ENCODE results near the gene PPP2R1A. TPM values are rescaled to one million over a fixed set of nuclear protein-coding genes. Genes with fewer than 3 reads are reported as not detected.

Gene PPP2R1A
- total RNA-seq, 1 experiment from 2014 or later = 278 TPM

Other genes starting within 250 kb of the PPP2R1A start
- gene ZNF350, start 203.2 kb upstream of the PPP2R1A start, total RNA-seq (2014; rRNA removed; shearing (Covaris generic); ENCODE audit: low replicate concordance) = 3.0 and 6.7 TPM in 2 replicates
- 1.3 and 5.2 TPM in 2 replicates for gene ZNF615, start 181.8 kb upstream of the PPP2R1A start, total RNA-seq (2014; rRNA removed; shearing (Covaris generic); ENCODE audit: low replicate concordance)
- 6.6 and 8.7 TPM in 2 replicates for gene ZNF614, start 161.7 kb upstream of the PPP2R1A start, total RNA-seq (2014; rRNA removed; shearing (Covaris generic); ENCODE audit: low replicate concordance)
- gene ZNF432, start 141.2 kb upstream of the PPP2R1A start, total RNA-seq (2014; rRNA removed; shearing (Covaris generic); ENCODE audit: low replicate concordance) = 3.4 and 4.2 TPM in 2 replicates
- gene ZNF841, start 94.3 kb upstream of the PPP2R1A start, total RNA-seq (2014; rRNA removed; shearing (Covaris generic); ENCODE audit: low replicate concordance) = 9.9 and 10.4 TPM in 2 replicates
- 2.3 and 20.2 TPM in 2 replicates for gene ZNF616, start 50.1 kb upstream of the PPP2R1A start, total RNA-seq (2014; rRNA removed; shearing (Covaris generic); ENCODE audit: low replicate concordance)
- gene ZNF836, start 18.4 kb upstream of the PPP2R1A start, total RNA-seq (2014; rRNA removed; shearing (Covaris generic); ENCODE audit: low replicate concordance) = 0.06 and 1.1 TPM in 2 replicates
- gene ZNF766, start 79.5 kb downstream of the PPP2R1A start, total RNA-seq (2014; rRNA removed; shearing (Covaris generic); ENCODE audit: low replicate concordance) = 11.9 and 37.7 TPM in 2 replicates
- 4.5 and 7.4 TPM in 2 replicates for gene ZNF480, start 107.1 kb downstream of the PPP2R1A start, total RNA-seq (2014; rRNA removed; shearing (Covaris generic); ENCODE audit: low replicate concordance)
- gene ZNF610, start 146.2 kb downstream of the PPP2R1A start, total RNA-seq (2014; rRNA removed; shearing (Covaris generic); ENCODE audit: low replicate concordance) = 1.2 and 2.2 TPM in 2 replicates
- 1.4 and 3.9 TPM in 2 replicates for gene ZNF880, start 179.9 kb downstream of the PPP2R1A start, total RNA-seq (2014; rRNA removed; shearing (Covaris generic); ENCODE audit: low replicate concordance)
- gene ZNF528, start 207.8 kb downstream of the PPP2R1A start, total RNA-seq (2014; rRNA removed; shearing (Covaris generic); ENCODE audit: low replicate concordance) = 29.2 and 32.5 TPM in 2 replicates
- gene ZNF534, start 239.1 kb downstream of the PPP2R1A start, total RNA-seq (2014; rRNA removed; shearing (Covaris generic); ENCODE audit: low replicate concordance) = not detected in 2 replicates

All from Caki2 (cell line).